ENCODE measurements around the gene ETV3L.
"Not testable (repeated sequence)": the region's sequence is repeated elsewhere in the genome, so short reads cannot be mapped to it uniquely, and the experiment has no call there.

Gene ETV3L

GRCh38 chr1:157056269-157056668 lies 43.3 kb downstream of the ETV3L start:
- no peak for TF ChIP-seq CTCF (IDR thresholded peaks at IDR 0.05; ENCODE audit: low read depth, low read length, missing control alignments)
- no peak overlapping the region for H3K4me3 ChIP-seq (ENCODE audit: low read depth, low read length)
- in situ Hi-C loops (cut with HindIII; ENCODE audit: low pct_ligation_motif_present, low sequenced_read_pairs), result no loop called here
- no peaks in the 10 kb centered on the region for H3K36me3 ChIP-seq (replicated peaks)
- no peaks in the 10 kb centered on the region for H3K27me3 ChIP-seq (replicated peaks)
- no peak overlapping the region for H3K27ac ChIP-seq
- no peak for DNase-seq

- H3K4me3 ChIP-seq (ENCODE audit: low read depth, low read length); H3K27me3 ChIP-seq (replicated peaks); in situ Hi-C loops (cut with HindIII; ENCODE audit: low pct_ligation_motif_present, low sequenced_read_pairs); H3K27ac ChIP-seq; DNase-seq; H3K36me3 ChIP-seq (replicated peaks): not testable (repeated sequence)
These were observed 43.9 kb downstream of the ETV3L start for GRCh38 chr1:157055729-157056128.

GRCh38 chr1:157050836-157051235 lies 48.8 kb downstream of the ETV3L start:
- H3K36me3 ChIP-seq (replicated peaks), result no peaks in the 10 kb centered on the region
- no peaks in the 10 kb centered on the region for H3K27me3 ChIP-seq (replicated peaks)
- no peak for TF ChIP-seq CTCF (IDR thresholded peaks at IDR 0.05; ENCODE audit: low read depth, low read length, missing control alignments)
- H3K27ac ChIP-seq, result no peak overlapping the region
- no peak for DNase-seq
- H3K4me3 ChIP-seq (ENCODE audit: low read depth, low read length), result no peak overlapping the region
- in situ Hi-C loops (cut with HindIII; ENCODE audit: low pct_ligation_motif_present, low sequenced_read_pairs), result no loop called here

- DNase-seq, result no peak
- in situ Hi-C loops (cut with HindIII; ENCODE audit: low pct_ligation_motif_present, low sequenced_read_pairs), result no loop called here
- Histone ChIP-seq H3K4me3 (ENCODE audit: low read depth, low read length) (no peak overlapping the region), H3K27ac (no peak overlapping the region), H3K27me3 (replicated peaks) (no peaks in the 10 kb centered on the region), H3K36me3 (replicated peaks) (no peaks in the 10 kb centered on the region)
- TF ChIP-seq CTCF (IDR thresholded peaks at IDR 0.05; ENCODE audit: low read depth, low read length, missing control alignments), result no peak
These were observed 52.6 kb downstream of the ETV3L start for GRCh38 chr1:157047062-157047410.

- peak; percentile 66 for DNase-seq
- peak within 1 kb of the TSS; percentile 41 for H3K27ac ChIP-seq
- H3K36me3 ChIP-seq (replicated peaks), result no peaks in the 10 kb centered on the region
- peak within 1 kb of the TSS; percentile 74 for H3K4me3 ChIP-seq (ENCODE audit: low read depth, low read length)
- H3K27me3 ChIP-seq (replicated peaks), result no peaks in the 10 kb centered on the region
- in situ Hi-C loops (cut with HindIII; ENCODE audit: low pct_ligation_motif_present, low sequenced_read_pairs), result no loop called here
- no peak for TF ChIP-seq CTCF (IDR thresholded peaks at IDR 0.05; ENCODE audit: low read depth, low read length, missing control alignments)
These were observed 54.1 kb downstream of the ETV3L start, which contains the start of gene ARHGEF11 for GRCh38 chr1:157045250-157046218. Gene ARHGEF11, minus strand, starts transcription at chr1:157045742. Its CDS starts 1,412 bp downstream, at chr1:157044330.

GRCh38 chr1:157044326-157044725 lies 55.3 kb downstream of the ETV3L start:
- peak overlapping the region; percentile 74 for H3K4me3 ChIP-seq (ENCODE audit: low read depth, low read length)
- H3K27ac ChIP-seq, result no peak overlapping the region
- no peaks in the 10 kb centered on the region for H3K27me3 ChIP-seq (replicated peaks)
- DNase-seq, result no peak
- in situ Hi-C loops (cut with HindIII; ENCODE audit: low pct_ligation_motif_present, low sequenced_read_pairs), result no loop called here
- no peak for TF ChIP-seq CTCF (IDR thresholded peaks at IDR 0.05; ENCODE audit: low read depth, low read length, missing control alignments)
- H3K36me3 ChIP-seq (replicated peaks), result no peaks in the 10 kb centered on the region

Data from brain microvascular endothelial cell (primary cell).